GM18907 (cell line): ENCODE data around the gene DERL2.
"Not testable (repeated sequence)": the region's sequence is repeated elsewhere in the genome, so short reads cannot be mapped to it uniquely, and the experiment has no call there.

ENCODE experiments used
- ATAC-seq: cut with Tn5 transposase; IDR thresholded peaks from one replicate; pipeline ENCODE4 v1.9.1; 2021; ENCODE audit warnings: mild to moderate bottlenecking, moderate library complexity; ENCODE audit not compliant: unreplicated experiment

DERL2 gene

GRCh38 chr17:5438716-5439445 lies 47.1 kb downstream of the DERL2 start, which contains the start of gene C1QBP:
C1QBP (minus strand) TSS chr17:5439155; CDS start chr17:5439073, 82 bp downstream.
- peak; percentile 80 for ATAC-seq

GRCh38 chr17:5437721-5438317 lies 48.2 kb downstream of the DERL2 start:
- ATAC-seq, result no peak

DNA sequence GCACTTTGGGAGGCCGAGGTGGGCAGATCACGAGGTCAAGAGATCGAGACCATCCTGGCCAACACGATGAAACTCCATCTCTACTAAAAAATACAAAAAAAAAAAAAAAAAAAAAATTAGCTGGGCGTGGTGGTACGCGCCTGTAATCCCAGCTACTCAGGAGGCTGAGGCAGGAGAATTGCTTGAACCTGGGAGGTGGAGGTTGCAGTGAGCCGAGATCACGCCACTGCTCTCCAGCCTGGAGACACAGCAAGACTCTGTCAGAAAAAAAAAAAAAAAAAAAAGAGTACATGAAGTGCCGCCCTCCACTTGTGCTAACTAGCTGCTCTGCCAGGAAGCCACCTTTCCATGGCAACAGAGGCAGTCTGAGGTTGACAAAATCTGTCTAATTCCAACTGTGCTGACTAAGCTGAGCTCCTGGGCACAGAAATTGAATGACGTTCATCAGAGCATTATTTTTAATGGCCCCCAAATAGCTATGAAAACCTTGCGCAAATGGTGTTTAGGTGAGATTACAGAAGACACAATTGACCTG lies 50.1 kb downstream of the DERL2 start:
- ATAC-seq, result not testable (repeated sequence)

DNA sequence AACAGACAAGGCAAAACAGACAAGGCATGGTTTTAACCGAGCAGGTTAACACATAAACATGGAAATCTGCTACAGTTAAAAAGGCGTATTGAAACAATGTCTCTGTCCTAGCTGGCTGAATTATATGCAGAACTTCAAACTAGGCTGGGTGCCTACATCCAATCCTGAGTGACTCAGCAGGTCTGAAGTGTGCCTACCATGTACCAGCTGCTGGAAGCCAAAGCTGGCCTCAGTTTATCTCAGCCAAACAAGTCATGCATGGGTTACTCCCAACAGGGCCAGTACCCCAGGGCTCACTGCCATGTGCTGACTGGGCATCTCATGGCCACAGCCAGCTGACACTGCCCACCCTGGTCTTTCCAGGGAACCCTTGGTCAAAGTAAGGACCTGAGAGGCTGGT lies 51.0 kb downstream of the DERL2 start:
- ATAC-seq, result no peak

DNA sequence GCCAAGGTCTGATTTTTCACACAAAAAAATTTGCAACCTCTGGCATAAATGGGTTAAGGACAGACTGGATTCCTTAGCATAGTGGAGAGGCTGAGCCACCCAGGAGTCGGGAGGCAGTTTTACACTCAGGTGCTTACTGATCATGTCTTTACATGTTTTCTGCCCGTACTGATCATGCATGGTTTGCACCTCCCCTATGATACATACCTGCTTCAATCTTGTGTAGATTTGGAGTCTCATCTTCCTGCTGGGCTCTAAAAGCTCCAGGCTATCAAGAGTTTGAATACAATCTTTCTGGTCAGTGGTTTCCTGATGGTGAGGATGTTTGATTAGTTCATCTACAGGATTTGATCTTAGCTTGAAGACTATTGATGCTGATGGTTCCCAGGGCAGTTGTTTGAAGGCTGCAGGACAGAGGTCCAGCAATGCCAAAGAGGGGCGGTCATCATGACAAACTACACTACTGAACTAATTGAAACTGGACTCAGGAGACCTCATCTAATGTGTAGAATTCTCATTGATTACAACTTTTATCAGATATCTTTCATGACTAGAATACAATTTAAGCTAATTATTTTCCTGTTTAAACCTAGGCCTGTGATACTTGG lies 53.9 kb downstream of the DERL2 start:
- ATAC-seq, result no peak

GRCh38 chr17:5431234-5431633 lies 54.7 kb downstream of the DERL2 start:
- ATAC-seq, result not testable (repeated sequence)

DNA sequence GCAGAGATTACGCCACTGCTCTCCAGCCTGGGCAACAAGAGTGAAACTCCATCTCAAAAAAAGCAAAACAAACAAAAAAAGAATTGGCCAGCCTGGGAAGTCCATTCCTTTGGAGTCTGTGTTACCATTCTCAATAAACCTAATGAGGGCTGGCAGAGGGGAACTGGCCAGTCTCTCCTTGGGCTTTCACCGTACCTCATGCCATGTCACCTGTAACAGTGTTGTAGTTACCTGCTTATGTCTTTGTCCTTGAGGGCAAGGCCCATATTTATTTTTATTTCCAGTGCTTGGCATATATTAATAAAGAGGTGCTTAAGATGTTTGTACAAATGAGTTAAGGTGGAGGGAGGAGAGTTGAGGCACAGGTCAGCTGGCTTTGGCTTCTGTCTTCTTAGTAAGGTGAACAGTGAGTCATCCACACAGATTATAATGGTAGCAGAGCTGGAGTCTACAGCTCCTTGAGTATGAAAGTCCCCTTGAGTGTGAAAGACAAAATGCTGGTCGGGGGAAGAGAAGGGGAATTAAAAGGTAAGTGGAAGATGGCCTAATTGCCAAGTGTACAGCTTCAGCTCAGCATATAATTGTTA lies 55.5 kb downstream of the DERL2 start:
- no peak for ATAC-seq

- ATAC-seq, result no peak
Measured at GRCh38 chr17:5429191-5429887, 56.6 kb downstream of the DERL2 start.

GRCh38 chr17:5425826-5426225 lies 60.2 kb downstream of the DERL2 start:
- no peak for ATAC-seq

GRCh38 chr17:5424909-5425308 lies 61.1 kb downstream of the DERL2 start:
- ATAC-seq, result no peak

- ATAC-seq, result no peak
Measured at GRCh38 chr17:5422505-5422904, 63.5 kb downstream of the DERL2 start.
